SK-N-SH treated with all-trans-retinoic acid at 6 μM for 48 hours (cell line): ENCODE measurements around the gene SUOX.

Experiments
- ATAC-seq: fragments of 200-7000 bp; cut with Tn5 transposase; 3 replicates; pipeline ENCODE4 v1.9.1; 2020; ENCODE audit warnings: mild to moderate bottlenecking, moderate library complexity
- ARNTL ChIP-seq: fragments of 450-650 bp; formaldehyde crosslinking; IDR thresholded peaks from 2 replicates; pipeline ENCODE4 v1.5.0; 2020; ENCODE audit warnings: low read depth, mild to moderate bottlenecking, moderate library complexity, borderline replicate concordance
- BACH2 ChIP-seq: fragments of 250-450 bp; sonication (Bioruptor Pico); IDR thresholded peaks from 2 replicates; pipeline ENCODE4 v1.9.0; 2021; ENCODE audit warnings: mild to moderate bottlenecking, borderline replicate concordance
- CSDC2 ChIP-seq: fragments of 250-450 bp; sonication (Bioruptor Pico); IDR thresholded peaks from 2 replicates; pipeline ENCODE4 v1.5.0; 2020; ENCODE audit warnings: mild to moderate bottlenecking, moderate library complexity
- ESRRG ChIP-seq: fragments of 250-450 bp; sonication (Bioruptor Pico); IDR thresholded peaks from 2 replicates; pipeline ENCODE4 v1.6.1; 2021; ENCODE audit warnings: mild to moderate bottlenecking
- GLIS3 ChIP-seq: fragments of 250-450 bp; sonication (Bioruptor Pico); IDR thresholded peaks from 2 replicates; pipeline ENCODE4 v1.5.0; 2020; ENCODE audit warnings: mild to moderate bottlenecking, moderate library complexity
- ISL1 ChIP-seq: fragments of 250-450 bp; sonication (Bioruptor Pico); IDR thresholded peaks from 2 replicates; pipeline ENCODE4 v2.1.2; 2022; ENCODE audit warnings: mild to moderate bottlenecking, moderate library complexity
- OSR1 ChIP-seq: fragments of 250-450 bp; sonication (Bioruptor Pico); IDR thresholded peaks from 2 replicates; pipeline ENCODE4 v1.8.0; 2022; ENCODE audit warnings: moderate library complexity, mild to moderate bottlenecking, inconsistent platforms
- PPARA ChIP-seq: fragments of 250-450 bp; sonication (Bioruptor Pico); IDR thresholded peaks from 2 replicates; pipeline ENCODE4 v1.5.0; 2020; ENCODE audit warnings: mild to moderate bottlenecking, borderline replicate concordance
- RARB ChIP-seq: fragments of 250-450 bp; sonication (Bioruptor Pico); IDR thresholded peaks from 2 replicates; pipeline ENCODE4 v1.8.0; 2021; ENCODE audit warnings: mild to moderate bottlenecking, moderate library complexity
- SNAI2 ChIP-seq: fragments of 250-450 bp; sonication (Bioruptor Pico); IDR thresholded peaks from 2 replicates; pipeline ENCODE4 v1.5.0; 2020; ENCODE audit warnings: mild to moderate bottlenecking, moderate library complexity
- TCF4 ChIP-seq: fragments of 250-450 bp; sonication (Bioruptor Pico); IDR thresholded peaks from 2 replicates; pipeline ENCODE4 v1.8.0; 2021; ENCODE audit warnings: mild to moderate bottlenecking, moderate library complexity, borderline replicate concordance
- TOX ChIP-seq: fragments of 250-450 bp; sonication (Bioruptor Pico); IDR thresholded peaks from 2 replicates; pipeline ENCODE4 v1.8.0; 2021; ENCODE audit warnings: mild to moderate bottlenecking, moderate library complexity, borderline replicate concordance
- ZC3H10 ChIP-seq: fragments of 250-450 bp; sonication (Bioruptor Pico); IDR thresholded peaks from 2 replicates; pipeline ENCODE4 v1.5.1; 2021; ENCODE audit warnings: mild to moderate bottlenecking, moderate library complexity
- ZFP3 ChIP-seq: fragments of 250-450 bp; sonication (Bioruptor Pico); IDR thresholded peaks from 2 replicates; pipeline ENCODE4 v1.5.0; 2020; ENCODE audit warnings: mild to moderate bottlenecking, moderate library complexity
- ZFP30 ChIP-seq: fragments of 450-650 bp; formaldehyde crosslinking; IDR thresholded peaks from 2 replicates; pipeline ENCODE4 v1.5.0; 2022; ENCODE audit warnings: mild to moderate bottlenecking, moderate library complexity
- ZNF565 ChIP-seq: fragments of 450-650 bp; formaldehyde crosslinking; conservative IDR thresholded peaks from 2 replicates; pipeline ENCODE4 v1.5.0; 2020; ENCODE audit warnings: low read depth, mild to moderate bottlenecking, moderate library complexity
- ZNF70 ChIP-seq: fragments of 450-650 bp; formaldehyde crosslinking; IDR thresholded peaks from 2 replicates; pipeline ENCODE4 v1.5.0; 2020; ENCODE audit warnings: mild to moderate bottlenecking, moderate library complexity
- ZNF8 ChIP-seq: fragments of 450-650 bp; formaldehyde crosslinking; IDR thresholded peaks from 2 replicates; pipeline ENCODE4 v1.5.0; 2020; ENCODE audit warnings: mild to moderate bottlenecking, moderate library complexity
- TF ChIP-seq, protein P1 (sequence below): fragments of 250-450 bp; sonication (Bioruptor Pico); IDR thresholded peaks from 2 replicates; pipeline ENCODE4 v1.5.1; 2021; ENCODE audit warnings: mild to moderate bottlenecking, moderate library complexity
- TF ChIP-seq, protein P2 (sequence below): fragments of 250-450 bp; sonication (Bioruptor Pico); IDR thresholded peaks from 2 replicates; pipeline ENCODE4 v1.5.1; 2020; ENCODE audit warnings: low read depth, mild to moderate bottlenecking, moderate library complexity
- TF ChIP-seq, protein P3 (sequence below): fragments of 250-450 bp; sonication (Bioruptor Pico); IDR thresholded peaks from 2 replicates; pipeline ENCODE4 v1.8.0; 2020; ENCODE audit warnings: mild to moderate bottlenecking, moderate library complexity, borderline replicate concordance
- TF ChIP-seq, protein P4 (sequence below): fragments of 250-450 bp; sonication (Bioruptor Pico); IDR thresholded peaks from 2 replicates; pipeline ENCODE4 v1.8.0; 2021; ENCODE audit warnings: low read depth, mild to moderate bottlenecking, moderate library complexity, borderline replicate concordance
- TF ChIP-seq, protein P5 (sequence below): fragments of 250-450 bp; sonication (Bioruptor Pico); IDR thresholded peaks from 2 replicates; pipeline ENCODE4 v1.5.0; 2020; ENCODE audit warnings: mild to moderate bottlenecking, moderate library complexity

SUOX gene

DNA sequence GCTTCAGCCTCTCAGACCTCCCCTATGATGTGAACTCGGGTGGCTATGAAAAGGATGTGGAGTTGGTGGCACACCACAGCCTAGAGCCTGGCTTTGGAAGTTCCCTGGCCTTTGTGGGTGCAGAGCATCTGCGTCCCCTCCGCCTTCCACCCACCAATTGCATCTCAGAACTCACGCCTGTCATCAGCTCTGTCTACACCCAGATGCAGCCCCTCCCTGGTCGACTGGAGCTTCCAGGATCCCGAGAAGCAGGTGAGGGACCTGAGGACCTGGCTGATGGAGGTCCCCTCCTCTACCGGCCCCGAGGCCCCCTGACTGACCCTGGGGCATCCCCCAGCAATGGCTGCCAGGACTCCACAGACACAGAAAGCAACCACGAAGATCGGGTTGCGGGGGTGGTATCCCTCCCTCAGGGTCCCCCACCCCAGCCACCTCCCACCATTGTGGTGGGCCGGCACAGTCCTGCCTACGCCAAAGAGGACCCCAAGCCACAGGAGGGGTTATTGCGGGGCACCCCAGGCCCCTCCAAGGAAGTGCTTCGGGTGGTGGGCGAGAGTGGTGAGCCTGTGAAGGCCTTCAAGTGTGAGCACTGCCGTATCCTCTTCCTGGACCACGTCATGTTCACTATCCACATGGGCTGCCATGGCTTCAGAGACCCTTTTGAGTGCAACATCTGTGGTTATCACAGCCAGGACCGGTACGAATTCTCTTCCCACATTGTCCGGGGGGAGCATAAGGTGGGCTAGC lies 37.7 kb downstream of the SUOX start:
- TF ChIP-seq BACH2 (CRISPR knock-in tag), result no peak
- TF ChIP-seq GLIS3, result no peak
- no peak for TF ChIP-seq ESRRG
- TF ChIP-seq, protein P1, sequence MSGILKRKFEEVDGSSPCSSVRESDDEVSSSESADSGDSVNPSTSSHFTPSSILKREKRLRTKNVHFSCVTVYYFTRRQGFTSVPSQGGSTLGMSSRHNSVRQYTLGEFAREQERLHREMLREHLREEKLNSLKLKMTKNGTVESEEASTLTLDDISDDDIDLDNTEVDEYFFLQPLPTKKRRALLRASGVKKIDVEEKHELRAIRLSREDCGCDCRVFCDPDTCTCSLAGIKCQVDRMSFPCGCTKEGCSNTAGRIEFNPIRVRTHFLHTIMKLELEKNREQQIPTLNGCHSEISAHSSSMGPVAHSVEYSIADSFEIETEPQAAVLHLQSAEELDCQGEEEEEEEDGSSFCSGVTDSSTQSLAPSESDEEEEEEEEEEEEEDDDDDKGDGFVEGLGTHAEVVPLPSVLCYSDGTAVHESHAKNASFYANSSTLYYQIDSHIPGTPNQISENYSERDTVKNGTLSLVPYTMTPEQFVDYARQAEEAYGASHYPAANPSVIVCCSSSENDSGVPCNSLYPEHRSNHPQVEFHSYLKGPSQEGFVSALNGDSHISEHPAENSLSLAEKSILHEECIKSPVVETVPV (CRISPR knock-in tag), result no peak
- TF ChIP-seq, protein P2, sequence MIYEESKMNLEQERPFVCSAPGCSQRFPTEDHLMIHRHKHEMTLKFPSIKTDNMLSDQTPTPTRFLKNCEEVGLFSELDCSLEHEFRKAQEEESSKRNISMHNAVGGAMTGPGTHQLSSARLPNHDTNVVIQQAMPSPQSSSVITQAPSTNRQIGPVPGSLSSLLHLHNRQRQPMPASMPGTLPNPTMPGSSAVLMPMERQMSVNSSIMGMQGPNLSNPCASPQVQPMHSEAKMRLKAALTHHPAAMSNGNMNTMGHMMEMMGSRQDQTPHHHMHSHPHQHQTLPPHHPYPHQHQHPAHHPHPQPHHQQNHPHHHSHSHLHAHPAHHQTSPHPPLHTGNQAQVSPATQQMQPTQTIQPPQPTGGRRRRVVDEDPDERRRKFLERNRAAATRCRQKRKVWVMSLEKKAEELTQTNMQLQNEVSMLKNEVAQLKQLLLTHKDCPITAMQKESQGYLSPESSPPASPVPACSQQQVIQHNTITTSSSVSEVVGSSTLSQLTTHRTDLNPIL (CRISPR knock-in tag), result no peak
- TF ChIP-seq ARNTL, result no peak
- TF ChIP-seq, protein P3, sequence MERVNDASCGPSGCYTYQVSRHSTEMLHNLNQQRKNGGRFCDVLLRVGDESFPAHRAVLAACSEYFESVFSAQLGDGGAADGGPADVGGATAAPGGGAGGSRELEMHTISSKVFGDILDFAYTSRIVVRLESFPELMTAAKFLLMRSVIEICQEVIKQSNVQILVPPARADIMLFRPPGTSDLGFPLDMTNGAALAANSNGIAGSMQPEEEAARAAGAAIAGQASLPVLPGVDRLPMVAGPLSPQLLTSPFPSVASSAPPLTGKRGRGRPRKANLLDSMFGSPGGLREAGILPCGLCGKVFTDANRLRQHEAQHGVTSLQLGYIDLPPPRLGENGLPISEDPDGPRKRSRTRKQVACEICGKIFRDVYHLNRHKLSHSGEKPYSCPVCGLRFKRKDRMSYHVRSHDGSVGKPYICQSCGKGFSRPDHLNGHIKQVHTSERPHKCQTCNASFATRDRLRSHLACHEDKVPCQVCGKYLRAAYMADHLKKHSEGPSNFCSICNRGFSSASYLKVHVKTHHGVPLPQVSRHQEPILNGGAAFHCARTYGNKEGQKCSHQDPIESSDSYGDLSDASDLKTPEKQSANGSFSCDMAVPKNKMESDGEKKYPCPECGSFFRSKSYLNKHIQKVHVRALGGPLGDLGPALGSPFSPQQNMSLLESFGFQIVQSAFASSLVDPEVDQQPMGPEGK, result no peak
- TF ChIP-seq OSR1 (CRISPR knock-in tag), result no peak
- no peak for TF ChIP-seq ZC3H10 (CRISPR knock-in tag)
- TF ChIP-seq ZNF565 (CRISPR knock-in tag), result no peak
- TF ChIP-seq, protein P4, sequence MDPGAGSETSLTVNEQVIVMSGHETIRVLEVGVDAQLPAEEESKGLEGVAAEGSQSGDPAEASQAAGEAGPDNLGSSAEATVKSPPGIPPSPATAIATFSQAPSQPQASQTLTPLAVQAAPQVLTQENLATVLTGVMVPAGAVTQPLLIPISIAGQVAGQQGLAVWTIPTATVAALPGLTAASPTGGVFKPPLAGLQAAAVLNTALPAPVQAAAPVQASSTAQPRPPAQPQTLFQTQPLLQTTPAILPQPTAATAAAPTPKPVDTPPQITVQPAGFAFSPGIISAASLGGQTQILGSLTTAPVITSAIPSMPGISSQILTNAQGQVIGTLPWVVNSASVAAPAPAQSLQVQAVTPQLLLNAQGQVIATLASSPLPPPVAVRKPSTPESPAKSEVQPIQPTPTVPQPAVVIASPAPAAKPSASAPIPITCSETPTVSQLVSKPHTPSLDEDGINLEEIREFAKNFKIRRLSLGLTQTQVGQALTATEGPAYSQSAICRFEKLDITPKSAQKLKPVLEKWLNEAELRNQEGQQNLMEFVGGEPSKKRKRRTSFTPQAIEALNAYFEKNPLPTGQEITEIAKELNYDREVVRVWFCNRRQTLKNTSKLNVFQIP (CRISPR knock-in tag), result no peak
- TF ChIP-seq ZFP3, result no peak
- TF ChIP-seq RARB, result no peak
- no peak for TF ChIP-seq ZNF8
- no peak for TF ChIP-seq SNAI2 (CRISPR knock-in tag)
- TF ChIP-seq, protein P5, sequence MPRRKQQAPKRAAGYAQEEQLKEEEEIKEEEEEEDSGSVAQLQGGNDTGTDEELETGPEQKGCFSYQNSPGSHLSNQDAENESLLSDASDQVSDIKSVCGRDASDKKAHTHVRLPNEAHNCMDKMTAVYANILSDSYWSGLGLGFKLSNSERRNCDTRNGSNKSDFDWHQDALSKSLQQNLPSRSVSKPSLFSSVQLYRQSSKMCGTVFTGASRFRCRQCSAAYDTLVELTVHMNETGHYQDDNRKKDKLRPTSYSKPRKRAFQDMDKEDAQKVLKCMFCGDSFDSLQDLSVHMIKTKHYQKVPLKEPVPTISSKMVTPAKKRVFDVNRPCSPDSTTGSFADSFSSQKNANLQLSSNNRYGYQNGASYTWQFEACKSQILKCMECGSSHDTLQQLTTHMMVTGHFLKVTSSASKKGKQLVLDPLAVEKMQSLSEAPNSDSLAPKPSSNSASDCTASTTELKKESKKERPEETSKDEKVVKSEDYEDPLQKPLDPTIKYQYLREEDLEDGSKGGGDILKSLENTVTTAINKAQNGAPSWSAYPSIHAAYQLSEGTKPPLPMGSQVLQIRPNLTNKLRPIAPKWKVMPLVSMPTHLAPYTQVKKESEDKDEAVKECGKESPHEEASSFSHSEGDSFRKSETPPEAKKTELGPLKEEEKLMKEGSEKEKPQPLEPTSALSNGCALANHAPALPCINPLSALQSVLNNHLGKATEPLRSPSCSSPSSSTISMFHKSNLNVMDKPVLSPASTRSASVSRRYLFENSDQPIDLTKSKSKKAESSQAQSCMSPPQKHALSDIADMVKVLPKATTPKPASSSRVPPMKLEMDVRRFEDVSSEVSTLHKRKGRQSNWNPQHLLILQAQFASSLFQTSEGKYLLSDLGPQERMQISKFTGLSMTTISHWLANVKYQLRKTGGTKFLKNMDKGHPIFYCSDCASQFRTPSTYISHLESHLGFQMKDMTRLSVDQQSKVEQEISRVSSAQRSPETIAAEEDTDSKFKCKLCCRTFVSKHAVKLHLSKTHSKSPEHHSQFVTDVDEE (CRISPR knock-in tag), result no peak
- no peak for TF ChIP-seq ISL1 (CRISPR knock-in tag)
- TF ChIP-seq ZNF70 (CRISPR knock-in tag), result no peak
- TF ChIP-seq TOX (CRISPR knock-in tag), result no peak
- no peak for ATAC-seq

DNA sequence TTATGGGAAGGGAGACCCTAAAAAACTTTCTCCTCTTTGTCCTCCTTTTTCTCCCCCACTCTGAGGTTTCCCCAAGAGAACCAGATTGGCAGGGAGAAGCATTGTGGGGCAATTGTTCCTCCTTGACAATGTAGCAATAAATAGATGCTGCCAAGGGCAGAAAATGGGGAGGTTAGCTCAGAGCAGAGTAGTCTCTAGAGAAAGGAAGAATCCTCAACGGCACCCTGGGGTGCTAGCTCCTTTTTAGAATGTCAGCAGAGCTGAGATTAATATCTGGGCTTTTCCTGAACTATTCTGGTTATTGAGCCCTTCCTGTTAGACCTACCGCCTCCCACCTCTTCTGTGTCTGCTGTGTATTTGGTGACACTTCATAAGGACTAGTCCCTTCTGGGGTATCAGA lies 40.1 kb downstream of the SUOX start:
- TF ChIP-seq CSDC2 (CRISPR knock-in tag), result no peak
- TF ChIP-seq ZFP30 (CRISPR knock-in tag), result no peak
- no peak for TF ChIP-seq PPARA
- TF ChIP-seq ESRRG, result no peak
- TF ChIP-seq, protein P1 (CRISPR knock-in tag), result no peak
- no peak for TF ChIP-seq OSR1 (CRISPR knock-in tag)
- TF ChIP-seq ZNF565 (CRISPR knock-in tag), result no peak
- no peak for TF ChIP-seq TOX (CRISPR knock-in tag)
- no peak for TF ChIP-seq GLIS3
- TF ChIP-seq, protein P2 (CRISPR knock-in tag), result no peak
- no peak for TF ChIP-seq ZNF70 (CRISPR knock-in tag)
- no peak for TF ChIP-seq TCF4
- TF ChIP-seq RARB, result no peak
- TF ChIP-seq, protein P5 (CRISPR knock-in tag), result no peak
- no peak for TF ChIP-seq SNAI2 (CRISPR knock-in tag)
- TF ChIP-seq ARNTL, result no peak
- no peak for TF ChIP-seq ZFP3
- TF ChIP-seq ZNF8, result no peak
- TF ChIP-seq, all 23 proteins: peak for 0
- no peak for ATAC-seq
